Peyer's patch (tissue), 4 donors: ENCODE results near the gene AK8.

Experiments used
- CTCF ChIP-seq, 6 experiments: fragments of 450-650 bp in 4 of 6; fragments of 200-600 bp in 2 of 6; sonication (generic) in 1 of 6; IDR thresholded peaks; one replicate each; pipeline ENCODE4 v1.5.1; 2017 to 2019; ENCODE audit warnings: antibody characterized with exemption in 6 of 6, mild to moderate bottlenecking in 3 of 6, moderate library complexity in 1 of 6
- POLR2A ChIP-seq, 2 donors: fragments of 450-650 bp; IDR thresholded peaks; one replicate each; pipeline ENCODE4 v1.5.1; 2017; ENCODE audit warnings: antibody characterized with exemption in 2 of 2, mild to moderate bottlenecking in 2 of 2, moderate library complexity in 2 of 2

- TF ChIP-seq CTCF (IDR thresholded peaks at IDR 0.05) (no peak), POLR2A (IDR thresholded peaks at IDR 0.05) (no peak)
Measured at GRCh38 chr9:132908635-132909034, 30.6 kb upstream of the AK8 start.
